Right renal pelvis (tissue), 4 donors: Measurements from ENCODE around the gene TMEM63C. TPM values are rescaled to one million over a fixed set of nuclear protein-coding genes. Genes with fewer than 3 reads are reported as not detected.

Experiments used
- DNase-seq, 4 donors: peaks; one replicate each; pipeline ENCODE4 v3.0.0-alpha.2; 2013; ENCODE audit warnings: low read depth in 4 of 4, low spot score in 3 of 4, missing footprints in 1 of 4
- polyA plus RNA-seq, 4 donors: library from polyadenylated mRNA; unstranded; fragments of 120-200 nt; gene quantifications; one replicate each; pipeline ENCODE4 v1.2.1, GENCODE V29; 2013; ENCODE audit not compliant: insufficient read length in 4 of 4

TMEM63C gene
- polyA plus RNA-seq, 4 donors, result 0.50 to 1.7 (median 1.1) TPM

GRCh38 chr14:77190977-77191376 is 9.4 kb downstream of the TMEM63C start:
- no peak for DNase-seq

- no peak for DNase-seq
Observed at GRCh38 chr14:77194706-77195105, 13.1 kb downstream of the TMEM63C start.

- DNase-seq, result no peak
Observed at GRCh38 chr14:77195766-77196165, 14.2 kb downstream of the TMEM63C start.

GRCh38 chr14:77197988-77198387 is 16.4 kb downstream of the TMEM63C start:
- no peak for DNase-seq

- DNase-seq, result no peak
Observed at GRCh38 chr14:77198561-77198960, 17.0 kb downstream of the TMEM63C start.

GRCh38 chr14:77199590-77199989 is 18.0 kb downstream of the TMEM63C start:
- DNase-seq, result no peak

- DNase-seq, result no peak
Observed at GRCh38 chr14:77200406-77200985, 18.9 kb downstream of the TMEM63C start.

GRCh38 chr14:77201696-77202095 is 20.1 kb downstream of the TMEM63C start:
- no peak for DNase-seq

GRCh38 chr14:77203611-77204458 is 22.2 kb downstream of the TMEM63C start:
- DNase-seq, result no peak

GRCh38 chr14:77204459-77204771 is 22.8 kb downstream of the TMEM63C start:
- DNase-seq, result no peak

- DNase-seq, result no peak
Observed at GRCh38 chr14:77204907-77205306, 23.3 kb downstream of the TMEM63C start.

- no peak for DNase-seq
Observed at GRCh38 chr14:77205566-77205965, 24.0 kb downstream of the TMEM63C start.

- DNase-seq, result no peak
Observed at GRCh38 chr14:77206261-77206824, 24.7 kb downstream of the TMEM63C start.

- DNase-seq, result no peak
Observed at GRCh38 chr14:77206877-77207389, 25.3 kb downstream of the TMEM63C start.

GRCh38 chr14:77208291-77208978 is 26.8 kb downstream of the TMEM63C start:
- DNase-seq, result peak; percentile 75 to 86 (median 78)

GRCh38 chr14:77208979-77209318 is 27.4 kb downstream of the TMEM63C start:
- DNase-seq, result no peak

- DNase-seq, result no peak
Observed at GRCh38 chr14:77212097-77212870, 30.7 kb downstream of the TMEM63C start.

GRCh38 chr14:77212943-77213678 is 31.5 kb downstream of the TMEM63C start:
- peak in 1 of 4 donors; percentile 8 for DNase-seq

- no peak for DNase-seq
Observed at GRCh38 chr14:77213679-77214016, 32.0 kb downstream of the TMEM63C start.

GRCh38 chr14:77214216-77214615 is 32.6 kb downstream of the TMEM63C start:
- DNase-seq, result no peak
